Activated naive CD8-positive, alpha-beta T cell treated with anti-CD3 and anti-CD28 coated beads, Interleukin-2, amount 10 ng/mL, durations not matched to agents 7 days and 5 days (primary cell): ENCODE results near the gene CDH4. TPM values are rescaled to one million over a fixed set of nuclear protein-coding genes. Genes with fewer than 3 reads are reported as not detected.

Experiments
- ATAC-seq: fragments of 150-1000 bp; cut with Tn5 transposase; one replicate; pipeline ENCODE4 v1.10.0; 2021; ENCODE audit warnings: low read depth, moderate library complexity
- POLR2A ChIA-PET: fragments of 350-600 bp; sonication (Branson Sonifier 250); formaldehyde crosslinking; loops from one replicate; lab custom pipeline; 2021; ENCODE audit warnings: antibody characterized with exemption; lab: Charles Lee
- DNase-seq: peaks from one replicate; pipeline ENCODE4 v3.0.0; 2021
- H3K27ac Mint-ChIP-seq: one replicate; pipeline ENCODE4 v1.8.0; 2022; ENCODE audit warnings: mild to moderate bottlenecking, mixed read lengths
- H3K27me3 Mint-ChIP-seq: one replicate; pipeline ENCODE4 v1.8.0; 2022; ENCODE audit warnings: mild to moderate bottlenecking, moderate library complexity, mixed read lengths
- H3K36me3 Mint-ChIP-seq: one replicate; pipeline ENCODE4 v1.8.0; 2021; ENCODE audit warnings: mild to moderate bottlenecking, mixed read lengths
- H3K4me1 Mint-ChIP-seq: one replicate; pipeline ENCODE4 v1.8.0; 2021; ENCODE audit warnings: mixed read lengths
- H3K4me3 Mint-ChIP-seq: one replicate; pipeline ENCODE4 v1.8.0; 2022; ENCODE audit warnings: mild to moderate bottlenecking, moderate library complexity, mixed read lengths
- H3K9me3 Mint-ChIP-seq: one replicate; pipeline ENCODE4 v1.8.0; 2021; ENCODE audit warnings: mixed read lengths
- total RNA-seq, 2 experiments: library from RNA; stranded (reverse); gene quantifications; one replicate each; pipeline ENCODE4 v1.2.3, GENCODE V29; 2021

The CDH4 gene
- total RNA-seq, 2 experiments from 2014 or later: 0.14 to 0.20 TPM

GRCh38 chr20:61795669-61796630 is 543.9 kb downstream of the CDH4 start:
- POLR2A ChIA-PET: no interaction called here
- Mint-ChIP-seq H3K27me3 (no peaks in the 10 kb centered on the region), H3K27ac (no peak overlapping the region), H3K4me1 (no peaks in the 10 kb centered on the region), H3K36me3 (no peaks in the 10 kb centered on the region), H3K4me3 (no peak overlapping the region), H3K9me3 (no peaks in the 10 kb centered on the region)
- no peak for DNase-seq
- ATAC-seq: no peak

GRCh38 chr20:61796738-61797137 is 544.7 kb downstream of the CDH4 start:
- Mint-ChIP-seq H3K27ac (no peak overlapping the region), H3K27me3 (no peaks in the 10 kb centered on the region), H3K4me3 (no peak overlapping the region), H3K36me3 (no peaks in the 10 kb centered on the region), H3K9me3 (no peaks in the 10 kb centered on the region), H3K4me1 (no peaks in the 10 kb centered on the region)
- no peak for ATAC-seq
- no peak for DNase-seq
- POLR2A ChIA-PET: no interaction called here

- Mint-ChIP-seq H3K4me3 (no peak overlapping the region), H3K36me3 (no peaks in the 10 kb centered on the region), H3K9me3 (no peaks in the 10 kb centered on the region), H3K4me1 (no peaks in the 10 kb centered on the region), H3K27ac (no peak overlapping the region), H3K27me3 (no peaks in the 10 kb centered on the region)
- POLR2A ChIA-PET: no interaction called here
- DNase-seq (no peak), ATAC-seq (no peak)
These were observed 545.1 kb downstream of the CDH4 start for GRCh38 chr20:61797200-61797599.

- DNase-seq (no peak), ATAC-seq (no peak)
- Mint-ChIP-seq H3K9me3 (no peaks in the 10 kb centered on the region), H3K4me1 (no peaks in the 10 kb centered on the region), H3K4me3 (no peak overlapping the region), H3K36me3 (no peaks in the 10 kb centered on the region), H3K27ac (no peak overlapping the region), H3K27me3 (no peaks in the 10 kb centered on the region)
- POLR2A ChIA-PET: no interaction called here
These were observed 545.9 kb downstream of the CDH4 start for GRCh38 chr20:61797971-61798411.

- POLR2A ChIA-PET: no interaction called here
- Mint-ChIP-seq H3K9me3 (no peaks in the 10 kb centered on the region), H3K36me3 (no peaks in the 10 kb centered on the region), H3K27ac (no peak overlapping the region), H3K4me1 (no peaks in the 10 kb centered on the region), H3K27me3 (peaks cover 4% of the 10 kb centered on the region), H3K4me3 (no peak overlapping the region)
- ATAC-seq: no peak
- no peak for DNase-seq
These were observed 546.6 kb downstream of the CDH4 start for GRCh38 chr20:61798632-61799031.

GRCh38 chr20:61799394-61799923 is 547.4 kb downstream of the CDH4 start:
- DNase-seq: no peak
- ATAC-seq: no peak
- H3K4me1 Mint-ChIP-seq: no peaks in the 10 kb centered on the region
- POLR2A ChIA-PET: no interaction called here
- no peaks in the 10 kb centered on the region for H3K9me3 Mint-ChIP-seq
- H3K4me3 Mint-ChIP-seq: no peak overlapping the region
- no peaks in the 10 kb centered on the region for H3K36me3 Mint-ChIP-seq
- no peak overlapping the region for H3K27ac Mint-ChIP-seq
- peaks cover 5% of the 10 kb centered on the region for H3K27me3 Mint-ChIP-seq

- Mint-ChIP-seq H3K36me3 (no peaks in the 10 kb centered on the region), H3K4me3 (no peak overlapping the region), H3K27me3 (peaks cover 7% of the 10 kb centered on the region), H3K4me1 (no peaks in the 10 kb centered on the region), H3K9me3 (no peaks in the 10 kb centered on the region), H3K27ac (no peak overlapping the region)
- ATAC-seq: no peak
- POLR2A ChIA-PET: no interaction called here
- no peak for DNase-seq
These were observed 547.9 kb downstream of the CDH4 start for GRCh38 chr20:61799928-61800327.

- Mint-ChIP-seq H3K4me3 (no peak overlapping the region), H3K9me3 (no peaks in the 10 kb centered on the region), H3K4me1 (no peaks in the 10 kb centered on the region), H3K36me3 (no peaks in the 10 kb centered on the region), H3K27ac (no peak overlapping the region), H3K27me3 (peaks cover 7% of the 10 kb centered on the region)
- no peak for ATAC-seq
- POLR2A ChIA-PET: no interaction called here
- DNase-seq: no peak
These were observed 548.5 kb downstream of the CDH4 start for GRCh38 chr20:61800359-61801064.

- Mint-ChIP-seq H3K4me3 (no peak overlapping the region), H3K27ac (no peak overlapping the region), H3K9me3 (no peaks in the 10 kb centered on the region), H3K36me3 (no peaks in the 10 kb centered on the region), H3K27me3 (peaks cover 7% of the 10 kb centered on the region), H3K4me1 (no peaks in the 10 kb centered on the region)
- POLR2A ChIA-PET: no interaction called here
- no peak for ATAC-seq
- no peak for DNase-seq
These were observed 549.0 kb downstream of the CDH4 start for GRCh38 chr20:61801065-61801360.

GRCh38 chr20:61801428-61801827 is 549.4 kb downstream of the CDH4 start:
- Mint-ChIP-seq H3K27ac (no peak overlapping the region), H3K4me3 (no peak overlapping the region), H3K4me1 (no peaks in the 10 kb centered on the region), H3K27me3 (peaks cover 7% of the 10 kb centered on the region), H3K9me3 (no peaks in the 10 kb centered on the region), H3K36me3 (no peaks in the 10 kb centered on the region)
- DNase-seq (no peak), ATAC-seq (no peak)
- POLR2A ChIA-PET: no interaction called here

GRCh38 chr20:61801857-61802442 is 549.9 kb downstream of the CDH4 start:
- Mint-ChIP-seq H3K4me3 (no peak overlapping the region), H3K9me3 (no peaks in the 10 kb centered on the region), H3K27ac (no peak overlapping the region), H3K27me3 (peaks cover 7% of the 10 kb centered on the region), H3K36me3 (no peaks in the 10 kb centered on the region), H3K4me1 (no peaks in the 10 kb centered on the region)
- POLR2A ChIA-PET: no interaction called here
- ATAC-seq (no peak), DNase-seq (no peak)

- Mint-ChIP-seq H3K4me3 (no peak overlapping the region), H3K27ac (no peak overlapping the region), H3K4me1 (no peaks in the 10 kb centered on the region), H3K9me3 (no peaks in the 10 kb centered on the region), H3K36me3 (no peaks in the 10 kb centered on the region), H3K27me3 (peaks cover 7% of the 10 kb centered on the region)
- ATAC-seq: no peak
- POLR2A ChIA-PET: no interaction called here
- no peak for DNase-seq
These were observed 550.8 kb downstream of the CDH4 start for GRCh38 chr20:61802721-61803311.

- no peak for DNase-seq
- Mint-ChIP-seq H3K36me3 (no peaks in the 10 kb centered on the region), H3K4me3 (peak overlapping the region; percentile 10), H3K9me3 (no peaks in the 10 kb centered on the region), H3K27me3 (peaks cover 7% of the 10 kb centered on the region), H3K27ac (no peak overlapping the region), H3K4me1 (no peaks in the 10 kb centered on the region)
- no peak for ATAC-seq
- POLR2A ChIA-PET: no interaction called here
These were observed 551.4 kb downstream of the CDH4 start for GRCh38 chr20:61803416-61803914.
